Measurements from ENCODE around the gene BMP4. TPM values are rescaled to one million over a fixed set of nuclear protein-coding genes. Genes with fewer than 3 reads are reported as not detected.

Gene BMP4
- total RNA-seq, 1 donor from 2014 or later, result 5.2 TPM

- Histone ChIP-seq H3K9me3 (ENCODE audit: control insufficient read depth in 3 of 3, low read length in 3 of 3) (no peaks in the 10 kb centered on the region), H3K4me3 (ENCODE audit: low read length in 3 of 3) (no peak overlapping the region), H3K36me3 (ENCODE audit: control insufficient read depth in 3 of 3, insufficient read depth in 3 of 3, low read length in 3 of 3) (peaks cover 0 to 4% (median 3%) of the 10 kb centered on the region in 3 donors), H3K27me3 (ENCODE audit: control insufficient read depth in 3 of 3, insufficient read depth in 3 of 3, low read length in 3 of 3) (peaks cover 15 to 43% (median 34%) of the 10 kb centered on the region in 3 donors), H3K9ac (ENCODE audit: low read depth in 1 of 3, low read length in 3 of 3) (no peak overlapping the region), H3K27ac (ENCODE audit: low read depth, low read length) (no peak overlapping the region), H3K4me1 (ENCODE audit: control insufficient read depth in 3 of 3, insufficient read depth in 3 of 3, low read length in 3 of 3) (peaks cover 7 to 12% (median 12%) of the 10 kb centered on the region in 3 donors)
These were observed 9.0 kb downstream of the BMP4 start for GRCh38 chr14:53947452-53948204.

DNA sequence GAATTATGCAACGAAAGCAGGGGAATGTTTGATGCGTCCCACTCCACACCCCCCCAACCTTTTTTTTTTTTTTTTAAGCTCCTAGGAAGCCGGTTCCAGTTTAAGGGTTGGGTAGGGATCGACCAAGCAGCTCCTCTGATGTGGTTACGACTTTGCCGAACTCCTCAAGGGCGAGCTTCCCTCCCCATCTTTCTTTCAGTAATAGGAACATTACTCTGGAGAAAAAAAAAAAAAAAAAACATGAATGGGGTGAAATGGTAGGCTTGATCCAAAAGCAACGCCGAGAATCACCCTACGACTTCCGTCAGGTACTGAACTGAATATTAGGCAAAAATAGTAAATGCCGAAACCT lies 9.6 kb downstream of the BMP4 start:
- H3K27ac ChIP-seq (ENCODE audit: low read depth, low read length), result no peak overlapping the region
- peak overlapping the region in 1 of 3 donors; percentile 30 for H3K4me3 ChIP-seq (ENCODE audit: low read length in 3 of 3)
- peaks cover 0 to 4% (median 2%) of the 10 kb centered on the region in 3 donors for H3K36me3 ChIP-seq (ENCODE audit: control insufficient read depth in 3 of 3, insufficient read depth in 3 of 3, low read length in 3 of 3)
- no peak overlapping the region for H3K9ac ChIP-seq (ENCODE audit: low read depth in 1 of 3, low read length in 3 of 3)
- peaks cover 15 to 39% (median 29%) of the 10 kb centered on the region in 3 donors for H3K27me3 ChIP-seq (ENCODE audit: control insufficient read depth in 3 of 3, insufficient read depth in 3 of 3, low read length in 3 of 3)
- H3K9me3 ChIP-seq (ENCODE audit: control insufficient read depth in 3 of 3, low read length in 3 of 3), result no peaks in the 10 kb centered on the region
- peaks cover 4 to 7% (median 7%) of the 10 kb centered on the region in 3 donors for H3K4me1 ChIP-seq (ENCODE audit: control insufficient read depth in 3 of 3, insufficient read depth in 3 of 3, low read length in 3 of 3)

GRCh38 chr14:53946404-53947093 lies 10.1 kb downstream of the BMP4 start:
- Histone ChIP-seq H3K4me3 (ENCODE audit: low read length in 3 of 3) (no peak overlapping the region), H3K9ac (ENCODE audit: low read depth in 1 of 3, low read length in 3 of 3) (no peak overlapping the region), H3K27ac (ENCODE audit: low read depth, low read length) (no peak overlapping the region), H3K9me3 (ENCODE audit: control insufficient read depth in 3 of 3, low read length in 3 of 3) (no peaks in the 10 kb centered on the region), H3K27me3 (ENCODE audit: control insufficient read depth in 3 of 3, insufficient read depth in 3 of 3, low read length in 3 of 3) (peaks cover 11 to 34% (median 24%) of the 10 kb centered on the region in 3 donors), H3K4me1 (ENCODE audit: control insufficient read depth in 3 of 3, insufficient read depth in 3 of 3, low read length in 3 of 3) (peaks cover under 1 to 2% (median 2%) of the 10 kb centered on the region in 3 donors), H3K36me3 (ENCODE audit: control insufficient read depth in 3 of 3, insufficient read depth in 3 of 3, low read length in 3 of 3) (peaks cover 0 to 4% (median 2%) of the 10 kb centered on the region in 3 donors)

- H3K4me3 ChIP-seq (ENCODE audit: low read length in 3 of 3), result no peak overlapping the region
- peaks cover 9 to 32% (median 19%) of the 10 kb centered on the region in 3 donors for H3K27me3 ChIP-seq (ENCODE audit: control insufficient read depth in 3 of 3, insufficient read depth in 3 of 3, low read length in 3 of 3)
- no peaks in the 10 kb centered on the region for H3K4me1 ChIP-seq (ENCODE audit: control insufficient read depth in 3 of 3, insufficient read depth in 3 of 3, low read length in 3 of 3)
- H3K27ac ChIP-seq (ENCODE audit: low read depth, low read length), result no peak overlapping the region
- no peaks in the 10 kb centered on the region for H3K9me3 ChIP-seq (ENCODE audit: control insufficient read depth in 3 of 3, low read length in 3 of 3)
- H3K9ac ChIP-seq (ENCODE audit: low read depth in 1 of 3, low read length in 3 of 3), result no peak overlapping the region
- peaks cover 0 to 4% (median 2%) of the 10 kb centered on the region in 3 donors for H3K36me3 ChIP-seq (ENCODE audit: control insufficient read depth in 3 of 3, insufficient read depth in 3 of 3, low read length in 3 of 3)
These were observed 10.6 kb downstream of the BMP4 start for GRCh38 chr14:53946071-53946403.

- Histone ChIP-seq H3K36me3 (ENCODE audit: control insufficient read depth in 3 of 3, insufficient read depth in 3 of 3, low read length in 3 of 3) (no peaks in the 10 kb centered on the region), H3K27ac (ENCODE audit: low read depth, low read length) (no peak overlapping the region), H3K9me3 (ENCODE audit: control insufficient read depth in 3 of 3, low read length in 3 of 3) (no peaks in the 10 kb centered on the region), H3K4me3 (ENCODE audit: low read length in 3 of 3) (no peak overlapping the region), H3K9ac (ENCODE audit: low read depth in 1 of 3, low read length in 3 of 3) (no peak overlapping the region), H3K4me1 (ENCODE audit: control insufficient read depth in 3 of 3, insufficient read depth in 3 of 3, low read length in 3 of 3) (no peaks in the 10 kb centered on the region), H3K27me3 (ENCODE audit: control insufficient read depth in 3 of 3, insufficient read depth in 3 of 3, low read length in 3 of 3) (peaks cover 7 to 18% (median 11%) of the 10 kb centered on the region in 3 donors)
These were observed 12.9 kb downstream of the BMP4 start for GRCh38 chr14:53943751-53944083.

GRCh38 chr14:53942970-53943750 lies 13.5 kb downstream of the BMP4 start:
- H3K27ac ChIP-seq (ENCODE audit: low read depth, low read length), result no peak overlapping the region
- no peaks in the 10 kb centered on the region for H3K4me1 ChIP-seq (ENCODE audit: control insufficient read depth in 3 of 3, insufficient read depth in 3 of 3, low read length in 3 of 3)
- no peaks in the 10 kb centered on the region for H3K36me3 ChIP-seq (ENCODE audit: control insufficient read depth in 3 of 3, insufficient read depth in 3 of 3, low read length in 3 of 3)
- H3K4me3 ChIP-seq (ENCODE audit: low read length in 3 of 3), result no peak overlapping the region
- H3K9ac ChIP-seq (ENCODE audit: low read depth in 1 of 3, low read length in 3 of 3), result no peak overlapping the region
- no peaks in the 10 kb centered on the region for H3K9me3 ChIP-seq (ENCODE audit: control insufficient read depth in 3 of 3, low read length in 3 of 3)
- H3K27me3 ChIP-seq (ENCODE audit: control insufficient read depth in 3 of 3, insufficient read depth in 3 of 3, low read length in 3 of 3), result peaks cover 7 to 14% (median 10%) of the 10 kb centered on the region in 3 donors

- Histone ChIP-seq H3K36me3 (ENCODE audit: control insufficient read depth in 3 of 3, insufficient read depth in 3 of 3, low read length in 3 of 3) (no peaks in the 10 kb centered on the region), H3K27ac (ENCODE audit: low read depth, low read length) (no peak overlapping the region), H3K4me3 (ENCODE audit: low read length in 3 of 3) (no peak overlapping the region), H3K4me1 (ENCODE audit: control insufficient read depth in 3 of 3, insufficient read depth in 3 of 3, low read length in 3 of 3) (no peaks in the 10 kb centered on the region), H3K9ac (ENCODE audit: low read depth in 1 of 3, low read length in 3 of 3) (no peak overlapping the region), H3K9me3 (ENCODE audit: control insufficient read depth in 3 of 3, low read length in 3 of 3) (no peaks in the 10 kb centered on the region), H3K27me3 (ENCODE audit: control insufficient read depth in 3 of 3, insufficient read depth in 3 of 3, low read length in 3 of 3) (no peaks in the 10 kb centered on the region)
These were observed 18.3 kb downstream of the BMP4 start for GRCh38 chr14:53938136-53938837.

GRCh38 chr14:53934778-53935414 lies 21.7 kb downstream of the BMP4 start:
- Histone ChIP-seq H3K9me3 (ENCODE audit: control insufficient read depth in 3 of 3, low read length in 3 of 3) (no peaks in the 10 kb centered on the region), H3K9ac (ENCODE audit: low read depth in 1 of 3, low read length in 3 of 3) (no peak overlapping the region), H3K4me3 (ENCODE audit: low read length in 3 of 3) (no peak overlapping the region), H3K4me1 (ENCODE audit: control insufficient read depth in 3 of 3, insufficient read depth in 3 of 3, low read length in 3 of 3) (no peaks in the 10 kb centered on the region), H3K27ac (ENCODE audit: low read depth, low read length) (no peak overlapping the region), H3K27me3 (ENCODE audit: control insufficient read depth in 3 of 3, insufficient read depth in 3 of 3, low read length in 3 of 3) (no peaks in the 10 kb centered on the region), H3K36me3 (ENCODE audit: control insufficient read depth in 3 of 3, insufficient read depth in 3 of 3, low read length in 3 of 3) (no peaks in the 10 kb centered on the region)

DNA sequence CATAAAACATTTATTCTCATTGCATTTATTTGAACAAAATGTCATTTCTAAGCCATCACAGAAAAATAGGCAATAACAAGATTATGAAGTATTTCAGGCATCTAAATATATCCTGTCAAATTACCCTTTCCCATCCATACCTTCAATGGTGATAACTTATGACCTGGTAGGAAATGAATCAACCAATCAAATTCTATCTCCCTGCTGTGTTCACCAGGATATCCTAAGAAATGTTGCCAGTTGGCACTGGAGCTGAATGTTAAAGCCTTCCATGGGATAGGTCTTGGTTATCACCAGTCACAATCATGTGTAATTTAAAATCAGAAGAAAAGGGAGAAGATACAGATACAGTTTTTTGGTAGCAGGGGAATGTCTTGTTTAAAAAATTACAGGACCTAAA lies 23.7 kb downstream of the BMP4 start:
- no peaks in the 10 kb centered on the region for H3K9me3 ChIP-seq (ENCODE audit: control insufficient read depth in 3 of 3, low read length in 3 of 3)
- no peak overlapping the region for H3K4me3 ChIP-seq (ENCODE audit: low read length in 3 of 3)
- H3K27me3 ChIP-seq (ENCODE audit: control insufficient read depth in 3 of 3, insufficient read depth in 3 of 3, low read length in 3 of 3), result no peaks in the 10 kb centered on the region

More for the DNA sequence above, 23.7 kb downstream of the BMP4 start:
- Histone ChIP-seq H3K27ac (ENCODE audit: low read depth, low read length) (no peak overlapping the region), H3K4me1 (ENCODE audit: control insufficient read depth in 3 of 3, insufficient read depth in 3 of 3, low read length in 3 of 3) (no peaks in the 10 kb centered on the region), H3K36me3 (ENCODE audit: control insufficient read depth in 3 of 3, insufficient read depth in 3 of 3, low read length in 3 of 3) (no peaks in the 10 kb centered on the region), H3K9ac (ENCODE audit: low read depth in 1 of 3, low read length in 3 of 3) (no peak overlapping the region)

Measured in skeletal muscle tissue (tissue), 4 donors.